HG02610 (cell line): ENCODE results near the gene HSPBP1.

Experiments used
- ATAC-seq: cut with Tn5 transposase; IDR thresholded peaks from one replicate; pipeline ENCODE4 v1.9.1; 2021; ENCODE audit warnings: mild to moderate bottlenecking, moderate library complexity; ENCODE audit not compliant: unreplicated experiment

The HSPBP1 gene

DNA sequence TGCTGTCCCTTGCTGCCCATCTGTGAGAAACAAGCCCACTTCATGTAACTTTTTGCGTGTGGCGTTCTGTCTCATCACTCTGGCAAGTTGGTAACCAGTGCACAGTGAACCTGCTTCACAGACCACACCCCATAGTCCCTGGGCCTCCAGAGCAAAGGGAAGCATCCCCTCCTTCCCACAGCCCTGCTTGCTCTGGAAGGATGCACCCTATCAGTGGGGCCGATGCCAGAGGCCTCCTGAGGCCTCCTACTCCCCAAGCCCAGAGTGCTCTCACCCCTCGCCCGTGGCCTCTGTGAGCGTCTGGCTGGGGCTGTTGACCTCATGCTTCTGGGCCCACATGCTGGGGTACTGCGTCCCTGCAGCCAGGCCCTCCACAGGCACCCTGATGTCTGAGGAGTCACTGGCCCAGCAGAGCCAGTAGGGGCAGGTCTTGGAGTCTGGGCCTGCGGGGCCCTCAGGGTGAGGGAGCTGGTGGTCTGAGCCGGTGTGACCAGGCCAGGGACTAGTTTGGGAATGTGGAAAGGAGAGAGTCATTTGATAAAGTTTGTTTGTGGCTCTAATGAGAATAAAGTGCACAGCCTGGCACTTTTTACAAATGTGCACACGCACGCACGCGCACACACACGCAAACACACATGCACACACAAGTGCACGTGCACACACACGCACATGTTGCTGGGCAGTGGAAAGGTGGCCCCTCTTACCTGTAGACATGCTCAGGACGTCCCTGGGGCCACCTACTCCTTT, 56.4 kb downstream of the HSPBP1 start:
- ATAC-seq, result no peak

DNA sequence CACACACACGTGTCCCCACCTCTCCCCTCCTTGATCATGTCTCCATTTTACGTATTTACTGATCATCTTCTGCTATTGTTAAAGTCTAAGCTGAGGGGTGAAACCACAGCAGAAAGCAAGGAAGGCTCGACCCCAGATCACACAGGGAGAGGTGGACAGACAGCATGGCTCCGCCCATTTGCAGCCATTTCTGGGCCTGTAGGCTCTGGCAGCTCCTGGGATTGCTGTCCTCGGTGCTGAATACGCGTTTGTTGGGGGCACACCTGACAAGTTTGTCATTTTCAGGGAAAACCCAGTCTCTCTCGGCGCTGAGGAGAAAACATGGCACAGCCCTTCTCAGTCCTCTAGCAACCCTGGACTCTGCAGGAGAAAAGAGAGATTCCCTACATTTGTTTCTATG, 59.4 kb downstream of the HSPBP1 start:
- ATAC-seq, result no peak

GRCh38 chr19:55216461-55217198, 63.3 kb downstream of the HSPBP1 start:
- no peak for ATAC-seq

- ATAC-seq, result no peak
Measured at GRCh38 chr19:55213547-55213946, 66.4 kb downstream of the HSPBP1 start.

- no peak for ATAC-seq
Measured at GRCh38 chr19:55212447-55212846, 67.5 kb downstream of the HSPBP1 start.
